NOMO-1 treated with DMSO at 0.1 percent for 48 hours (cell line): ENCODE results near the gene KIAA1328.

ENCODE experiments used
- DNase-seq: peaks from one replicate; lab custom pipeline; 2025; ENCODE audit not compliant: unreplicated experiment; lab: John Stamatoyannopoulos, UW

KIAA1328 gene

DNA sequence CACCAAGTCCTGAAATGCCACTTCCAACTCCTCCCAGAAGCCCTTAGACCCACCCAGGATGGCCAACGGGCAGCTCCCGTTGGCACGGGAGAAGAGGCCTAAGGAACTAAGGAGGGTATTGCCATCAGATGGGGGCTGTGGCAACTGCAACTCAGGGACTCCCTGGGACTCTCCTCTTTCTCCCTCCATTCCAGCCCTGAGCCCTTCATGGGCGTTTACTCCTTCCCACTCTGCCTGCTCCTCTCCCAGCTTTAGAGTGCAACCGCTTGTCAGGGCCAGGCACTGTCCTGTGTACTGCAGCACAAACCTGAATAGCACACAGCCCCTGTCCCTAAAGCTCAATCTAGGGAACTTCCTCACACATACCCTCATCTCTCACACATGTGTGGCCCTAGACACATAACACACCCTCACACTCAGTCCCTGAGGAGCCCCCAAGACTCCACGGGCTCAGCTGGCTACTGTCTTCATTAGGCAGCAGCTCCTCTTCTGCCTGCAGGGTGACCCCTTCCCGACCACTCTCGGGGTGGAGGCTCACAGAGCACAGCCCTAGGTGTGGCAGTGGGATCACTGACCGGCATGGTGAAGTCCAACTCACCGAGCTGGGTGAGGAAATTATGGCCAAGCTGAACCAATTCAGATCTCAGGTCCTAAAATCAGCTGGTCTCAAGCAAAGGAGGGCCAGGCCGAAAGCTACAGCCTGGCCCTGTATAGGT, 420.4 kb downstream of the KIAA1328 start:
- no peak for DNase-seq

DNA sequence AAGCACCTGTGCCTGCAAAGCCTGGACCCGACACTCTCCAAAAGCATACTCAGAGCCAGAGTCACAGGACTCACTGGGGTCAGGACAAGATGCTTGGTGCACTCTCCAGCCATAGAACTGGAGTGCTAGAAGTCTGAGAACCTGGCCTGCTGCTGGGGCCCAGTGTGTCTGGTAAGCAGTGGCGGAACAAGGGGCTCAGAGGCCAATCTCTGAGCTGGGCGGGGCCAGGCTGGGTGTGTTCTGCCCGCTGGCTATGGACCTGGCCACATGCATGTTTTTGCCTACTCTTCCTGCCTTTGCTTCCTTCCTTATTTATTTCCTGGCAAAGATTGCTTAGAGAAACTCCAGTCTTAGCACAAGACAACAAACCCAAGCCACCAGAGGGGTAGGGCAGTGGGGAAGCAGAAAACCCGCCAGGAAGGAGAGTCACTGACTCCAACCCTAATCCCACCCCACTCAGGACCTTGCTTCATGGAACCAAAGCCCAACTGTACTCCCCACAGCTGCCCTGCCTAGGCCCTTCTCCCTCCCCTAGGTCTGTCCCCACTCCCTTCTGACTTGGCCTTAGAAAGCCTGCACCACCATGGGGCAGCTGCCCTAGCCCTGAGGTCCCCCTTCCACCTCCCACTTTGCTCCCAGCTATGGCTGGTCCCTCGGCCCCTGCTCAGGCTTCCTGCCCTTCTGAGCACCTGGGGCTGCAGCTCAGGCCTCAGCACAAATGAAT, 421.1 kb downstream of the KIAA1328 start:
- DNase-seq, result no peak

DNA sequence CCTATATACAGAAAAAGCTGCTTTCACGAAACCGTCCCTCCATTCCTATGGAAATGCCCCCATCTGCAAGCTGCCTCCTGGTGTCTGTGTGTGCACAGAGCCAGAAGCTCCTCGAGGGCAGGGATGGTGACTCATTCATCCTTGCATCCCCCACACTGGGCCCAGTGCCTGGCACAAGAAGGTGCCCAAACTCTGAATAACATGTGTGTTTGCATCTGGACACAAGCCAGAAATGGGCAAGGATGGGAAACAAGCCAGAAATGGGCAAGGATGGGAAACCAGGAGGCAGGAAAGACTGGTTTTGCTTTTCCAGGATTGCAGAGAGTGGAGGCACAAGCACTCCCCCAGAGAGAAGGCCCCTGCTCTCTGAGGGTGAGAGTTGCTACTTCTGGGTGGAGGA, 422.8 kb downstream of the KIAA1328 start:
- no peak for DNase-seq

DNA sequence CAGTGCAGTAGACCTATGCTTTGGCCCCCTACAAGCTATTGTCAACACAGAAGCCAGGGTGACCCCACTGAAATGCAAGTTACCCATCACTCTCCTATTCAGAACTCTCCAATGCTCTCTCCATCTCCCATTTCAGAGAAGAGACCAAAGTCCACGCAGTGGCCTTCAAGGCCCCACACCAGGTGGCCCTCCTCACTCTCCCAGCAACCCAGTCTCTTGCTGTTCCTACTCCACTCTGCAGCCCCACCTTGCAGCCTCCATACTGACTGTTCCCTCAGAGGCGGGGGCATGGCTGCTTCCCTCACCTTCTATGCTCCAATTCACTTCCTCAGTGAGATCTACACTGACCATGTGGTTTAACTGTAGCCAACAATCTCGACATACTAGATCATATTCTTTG, 423.4 kb downstream of the KIAA1328 start:
- DNase-seq, result no peak

DNA sequence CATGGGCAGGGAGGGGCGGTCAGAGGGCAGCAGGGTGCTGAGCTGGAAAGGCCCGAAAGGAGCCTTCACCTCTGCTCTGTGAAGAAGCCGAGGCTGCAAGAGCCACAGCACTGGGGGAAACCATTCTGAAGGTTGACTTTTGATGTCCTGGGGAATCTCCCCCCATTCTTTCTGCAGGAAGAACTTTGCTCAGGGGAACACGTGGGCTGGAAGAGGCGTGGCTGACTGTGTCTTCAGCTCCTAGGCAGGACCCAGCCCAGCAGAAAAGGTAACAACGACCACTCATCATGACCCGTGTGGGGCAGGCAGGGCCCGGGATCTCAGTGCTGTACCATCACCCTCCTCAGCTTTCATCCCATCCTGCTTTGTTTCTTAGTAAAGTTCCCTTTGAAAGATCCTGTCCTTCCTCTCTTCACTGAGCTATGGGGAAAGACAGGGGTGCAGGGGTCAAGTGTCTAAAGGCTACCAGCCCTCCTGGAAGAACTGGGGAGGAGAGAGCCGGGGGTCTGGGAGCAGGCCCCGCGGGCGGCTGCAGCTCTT, 424.0 kb downstream of the KIAA1328 start:
- no peak for DNase-seq

DNA sequence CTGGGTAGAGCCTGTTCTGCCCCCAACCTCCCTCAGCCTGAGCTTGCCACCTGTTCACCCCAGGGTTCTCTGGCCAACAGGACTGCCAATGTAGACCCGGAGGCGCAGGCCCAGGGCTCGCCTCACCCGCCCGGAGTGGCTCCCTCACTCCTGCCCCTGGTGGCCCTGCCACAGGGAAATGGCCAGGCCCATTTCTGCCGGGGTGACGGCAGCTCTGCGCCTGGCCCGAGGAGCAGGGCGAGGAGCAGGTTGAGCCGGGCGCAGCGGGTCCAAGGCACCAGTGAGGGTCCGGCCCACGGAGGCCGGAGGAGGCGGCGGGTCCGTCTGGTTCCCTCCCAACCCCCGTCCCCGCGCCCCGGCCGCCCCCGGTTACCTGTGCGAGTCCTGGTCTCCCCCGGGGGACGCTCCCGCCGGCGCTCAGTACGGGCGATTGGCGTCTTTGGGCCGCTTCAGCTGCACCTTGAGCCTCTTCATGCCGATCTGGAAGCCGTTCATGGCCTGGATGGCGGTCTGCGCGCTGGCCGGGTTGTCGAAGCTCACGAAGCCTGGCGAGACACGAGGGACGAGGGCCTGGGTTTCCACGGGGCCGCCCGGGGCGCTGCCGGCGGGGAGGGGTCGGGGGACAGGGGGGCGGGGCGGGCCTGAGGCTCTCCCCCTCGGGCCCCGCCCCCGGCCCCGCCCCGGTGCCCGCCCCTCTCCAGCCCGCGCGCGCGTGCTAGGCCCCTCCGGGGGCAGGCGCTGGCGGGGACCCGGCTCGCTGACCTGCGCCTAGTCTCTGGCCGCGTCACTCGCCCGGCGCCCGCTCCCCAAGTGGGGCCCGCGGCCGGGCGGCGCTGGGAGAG, 424.7 kb downstream of the KIAA1328 start:
- DNase-seq, result no peak

DNA sequence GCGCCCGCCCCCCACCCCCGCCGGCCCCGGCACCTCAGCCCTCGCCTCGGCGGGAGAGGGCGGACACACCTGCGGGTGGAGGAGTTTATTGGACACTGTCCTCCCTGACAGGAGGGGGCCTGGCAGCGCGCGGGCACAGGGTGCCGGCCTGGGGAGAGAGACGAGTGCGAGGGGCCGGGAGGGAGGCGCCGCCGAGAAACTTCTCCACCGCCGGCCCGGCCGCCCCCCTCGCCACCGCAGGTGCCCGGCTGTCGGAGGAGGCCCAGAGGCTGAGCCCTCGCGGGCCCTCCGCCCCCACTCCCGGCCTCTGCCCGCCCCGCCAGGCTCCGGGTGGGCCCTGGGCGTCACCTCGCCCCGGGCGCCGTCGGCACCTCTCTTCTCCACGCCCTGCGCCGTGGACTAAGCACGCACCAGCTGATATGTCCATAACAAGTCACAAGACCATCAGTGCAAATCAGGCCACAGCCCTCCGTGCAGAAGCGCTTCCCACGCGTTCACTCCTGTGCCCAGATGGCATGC, 425.4 kb downstream of the KIAA1328 start:
- DNase-seq, result no peak

DNA sequence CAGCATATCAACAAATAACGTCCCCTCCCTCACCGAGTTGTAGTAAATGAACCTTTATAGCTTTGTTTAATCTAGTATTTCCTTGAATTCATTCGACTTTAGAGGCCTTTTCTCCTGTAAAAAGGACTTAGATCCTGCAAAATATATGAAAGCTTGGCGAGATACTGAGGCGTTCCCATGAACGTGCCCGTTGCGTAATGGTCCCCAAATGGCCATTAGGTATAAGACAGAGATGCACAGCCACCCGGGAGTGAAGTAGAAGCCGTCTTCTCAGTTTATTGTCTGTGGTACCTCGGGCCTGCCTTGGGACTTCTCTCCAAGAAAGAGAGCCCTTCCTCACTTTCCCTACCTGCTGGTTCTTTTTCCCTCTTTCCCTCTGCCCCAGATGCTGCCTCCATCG, 426.0 kb downstream of the KIAA1328 start:
- no peak for DNase-seq

DNA sequence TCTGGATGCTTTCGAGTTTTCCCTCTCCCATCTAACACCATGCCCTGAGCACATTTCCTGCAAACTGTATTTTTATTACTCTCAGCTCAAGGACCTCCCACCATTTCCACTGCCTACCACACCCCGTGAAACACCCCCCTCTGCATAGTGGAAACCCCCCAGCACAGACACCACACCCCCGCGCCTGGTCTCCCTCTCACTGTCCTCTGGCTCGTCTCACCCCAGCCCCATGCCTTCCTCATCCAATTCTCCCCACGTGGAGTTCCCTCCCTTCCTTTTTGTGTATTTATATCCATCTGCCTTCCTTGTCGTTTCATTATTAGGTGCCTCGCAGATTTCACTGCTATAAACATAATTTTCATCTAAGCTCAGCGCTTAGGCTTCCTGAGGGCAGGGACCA, 429.2 kb downstream of the KIAA1328 start:
- no peak for DNase-seq

DNA sequence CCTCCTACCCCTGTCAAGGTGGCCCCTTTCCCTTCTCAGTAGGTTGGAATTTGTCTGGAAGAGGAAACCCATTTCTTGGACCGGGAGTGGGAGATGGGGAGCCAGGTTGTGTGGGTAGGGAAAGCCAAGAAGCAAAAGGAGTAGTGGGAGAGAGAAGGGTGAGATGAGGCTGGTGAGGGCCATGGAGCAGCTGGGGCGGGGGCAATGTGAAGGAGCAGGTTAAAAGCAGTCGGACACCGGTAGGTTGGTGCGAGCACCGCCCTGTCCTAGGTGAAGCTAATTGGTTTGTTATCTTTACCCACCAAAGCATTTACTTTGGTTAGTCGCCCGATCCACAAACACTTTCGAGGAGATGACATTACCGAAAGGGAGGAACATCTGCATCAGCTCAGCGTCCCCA, 429.9 kb downstream of the KIAA1328 start:
- DNase-seq, result no peak

DNA sequence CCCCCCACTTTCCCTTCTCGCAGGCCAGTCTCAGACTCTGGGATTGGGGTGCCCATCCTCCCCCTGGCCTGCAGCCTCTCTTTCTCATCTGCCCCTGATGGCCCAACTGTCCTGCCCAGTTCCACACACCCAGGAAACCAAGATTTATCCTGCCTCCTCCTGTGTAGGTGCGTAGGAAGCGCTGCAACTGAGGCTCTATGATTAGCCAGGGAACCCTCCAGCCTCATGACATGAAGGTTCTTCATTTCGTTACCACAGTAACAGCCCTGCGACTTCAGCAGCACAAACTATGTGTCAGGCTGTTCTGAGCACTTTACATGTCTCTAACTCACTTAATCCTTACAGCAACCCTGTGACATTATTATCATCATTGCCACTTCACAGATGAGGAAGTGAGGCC, 430.8 kb downstream of the KIAA1328 start:
- no peak for DNase-seq

DNA sequence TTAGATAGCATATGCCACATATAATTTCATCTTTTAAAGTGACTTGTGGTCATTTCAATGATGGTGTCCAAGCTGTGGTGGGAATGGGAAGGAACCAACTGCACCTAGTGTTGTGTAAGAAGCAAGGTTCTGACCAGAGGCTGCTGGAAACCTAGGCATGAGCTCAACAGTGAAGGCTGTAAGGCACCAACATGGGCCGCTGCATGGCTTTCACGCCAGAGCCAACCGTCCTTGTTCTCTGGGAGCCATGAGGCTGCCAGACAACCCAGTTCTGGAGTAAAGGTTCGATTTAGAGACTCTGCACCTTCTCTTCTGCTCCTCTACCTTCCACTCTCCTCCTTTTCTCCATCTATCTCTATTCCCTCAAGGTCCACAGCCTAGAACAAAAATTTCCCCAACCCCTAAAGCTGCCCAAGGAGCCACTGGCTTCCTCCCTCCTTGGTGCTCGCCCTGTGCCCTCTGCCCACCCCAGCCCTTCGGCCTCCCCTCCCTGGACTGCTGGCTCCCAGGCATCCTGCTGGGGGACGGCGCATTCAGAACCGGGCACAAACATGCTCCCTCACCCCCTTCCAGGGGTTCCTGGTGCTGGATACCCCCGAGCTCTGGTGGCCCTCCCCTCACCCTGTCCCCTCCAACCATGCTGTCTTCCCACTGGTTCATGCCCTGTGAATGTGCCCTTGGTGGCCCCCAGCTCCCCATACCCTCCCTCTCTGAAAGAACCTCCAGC, 431.6 kb downstream of the KIAA1328 start:
- no peak for DNase-seq

DNA sequence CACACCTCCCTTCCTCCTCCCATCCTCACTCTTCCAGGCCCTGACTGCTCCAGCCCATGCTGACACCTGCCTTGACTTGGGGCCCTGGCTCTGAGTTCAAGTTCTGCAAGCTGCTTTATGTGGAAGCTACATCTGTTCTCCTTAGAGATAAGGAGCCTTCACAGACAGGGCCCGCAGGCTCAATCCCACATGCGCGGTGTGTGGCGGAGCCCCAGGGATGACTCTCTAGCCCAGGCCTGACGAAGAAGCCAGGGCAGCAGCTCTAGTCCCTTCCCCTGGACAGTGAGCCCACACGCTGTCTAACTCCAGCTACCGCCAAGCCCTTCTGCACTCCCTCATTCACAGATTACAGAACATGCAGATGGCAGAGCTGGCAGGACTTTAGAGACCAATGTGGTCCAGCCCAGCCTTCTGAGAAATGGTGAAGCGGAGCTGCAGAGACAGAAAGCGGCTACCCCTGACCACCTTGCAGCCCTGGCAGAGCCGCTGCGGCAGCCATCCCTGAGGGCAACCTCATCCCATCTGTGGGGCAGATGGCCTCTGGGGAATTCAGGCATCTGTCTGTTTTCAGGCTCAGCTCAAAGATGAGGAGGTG, 432.4 kb downstream of the KIAA1328 start:
- DNase-seq, result no peak

DNA sequence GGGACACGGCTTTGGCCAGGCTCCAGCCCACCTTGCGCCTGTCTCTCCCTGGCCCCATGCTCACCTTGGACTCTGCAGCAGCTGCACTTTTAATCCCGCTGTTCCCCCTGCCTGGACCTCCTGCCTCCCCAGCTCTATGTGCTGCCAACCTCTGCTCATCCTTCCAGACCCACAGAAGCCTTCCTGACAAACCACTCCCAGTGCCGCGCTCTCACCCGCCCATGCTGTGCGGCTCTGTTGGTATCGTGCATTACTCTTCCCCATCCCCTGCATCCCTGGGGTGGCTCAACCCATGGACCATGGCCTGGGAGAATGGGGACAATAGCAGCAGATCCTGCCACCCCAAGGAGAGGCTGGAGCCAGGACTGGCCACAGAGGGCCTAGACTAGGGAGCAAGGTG, 433.1 kb downstream of the KIAA1328 start:
- no peak for DNase-seq

DNA sequence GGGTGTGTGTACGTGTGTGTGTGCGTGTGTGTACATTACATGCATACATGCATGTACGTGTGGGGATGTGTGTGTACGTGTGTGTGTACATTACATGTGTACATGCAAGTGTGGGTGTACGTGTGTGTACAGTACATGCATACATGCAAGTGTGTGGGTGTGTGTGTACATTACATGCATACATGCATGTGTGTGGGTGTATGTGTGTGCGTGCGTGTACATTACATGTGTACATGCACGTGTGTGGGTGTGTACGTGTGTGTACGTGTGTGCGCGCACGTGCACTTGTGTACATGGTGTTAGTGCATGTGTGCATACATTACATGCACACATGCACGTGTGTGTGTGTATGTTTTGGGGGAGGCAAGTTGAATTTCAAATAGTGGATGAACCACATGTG, 436.0 kb downstream of the KIAA1328 start:
- DNase-seq, result no peak

DNA sequence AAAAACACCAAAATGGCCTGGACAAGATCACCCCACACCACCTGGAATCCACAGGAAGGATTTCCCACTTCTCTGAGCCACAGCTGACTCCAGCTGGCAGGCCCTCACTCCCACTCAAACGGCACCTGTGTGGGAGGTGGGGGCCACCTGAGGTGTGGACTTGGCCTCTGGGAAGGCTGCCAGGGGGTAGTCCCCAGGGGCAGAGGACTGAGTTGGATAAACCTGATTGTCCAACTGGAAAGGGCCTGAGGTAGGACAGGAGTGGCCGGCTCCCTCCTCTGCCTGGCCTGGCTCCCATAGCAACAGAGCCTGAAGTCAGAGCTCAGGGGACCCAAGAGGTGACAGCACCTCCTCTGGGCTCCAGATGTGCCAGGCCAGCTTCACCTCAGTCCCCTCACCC, 436.5 kb downstream of the KIAA1328 start:
- no peak for DNase-seq

DNA sequence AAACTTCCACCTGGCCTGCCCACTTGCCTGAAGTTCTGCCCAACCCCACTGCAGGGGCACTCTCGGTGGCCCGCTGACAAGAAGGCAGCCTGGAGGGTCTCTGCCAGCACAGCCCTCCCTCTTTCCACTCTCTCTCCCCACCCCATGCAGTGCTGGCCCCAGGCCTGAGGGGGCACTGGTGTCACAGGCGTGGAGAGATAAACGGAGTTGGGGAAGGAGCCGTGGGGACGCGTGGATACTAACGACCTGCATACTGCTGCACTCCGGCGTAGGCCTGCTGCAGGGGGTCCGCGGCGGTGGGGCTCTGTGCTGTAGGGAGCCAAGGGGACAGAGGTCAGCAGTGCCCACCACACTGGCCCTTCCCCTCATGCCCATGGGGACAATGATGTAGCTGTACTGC, 437.4 kb downstream of the KIAA1328 start:
- DNase-seq, result no peak

DNA sequence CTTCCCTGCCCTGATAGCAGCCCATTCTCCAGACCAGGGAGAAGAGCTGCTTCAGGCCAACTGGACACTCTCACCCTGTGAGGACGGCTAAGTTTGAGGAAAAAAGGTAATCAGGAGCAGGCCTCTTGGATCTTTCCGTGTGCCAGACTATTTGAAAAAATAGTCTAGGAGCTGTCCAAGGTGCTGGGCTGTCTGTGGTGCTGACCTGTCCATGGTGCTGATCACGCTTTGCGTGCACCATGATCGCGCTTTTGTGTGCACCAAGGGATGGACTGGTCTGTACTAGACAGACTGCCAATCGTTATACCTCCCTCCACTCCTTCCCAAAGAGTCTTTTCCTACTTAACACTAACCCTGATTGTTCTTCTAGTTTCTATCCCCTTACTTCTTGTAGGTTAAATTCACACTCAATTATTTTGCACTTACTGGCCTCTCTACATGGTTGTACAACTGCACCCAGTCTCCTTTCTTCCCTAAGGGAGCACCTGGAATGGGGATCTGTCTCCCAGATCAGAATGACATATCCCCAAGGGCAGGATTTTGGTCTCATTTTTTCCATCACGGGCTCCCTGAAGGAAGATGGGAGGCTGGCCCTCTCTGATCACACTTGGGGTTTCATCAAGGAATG, 441.2 kb downstream of the KIAA1328 start:
- DNase-seq, result peak; percentile 23

DNA sequence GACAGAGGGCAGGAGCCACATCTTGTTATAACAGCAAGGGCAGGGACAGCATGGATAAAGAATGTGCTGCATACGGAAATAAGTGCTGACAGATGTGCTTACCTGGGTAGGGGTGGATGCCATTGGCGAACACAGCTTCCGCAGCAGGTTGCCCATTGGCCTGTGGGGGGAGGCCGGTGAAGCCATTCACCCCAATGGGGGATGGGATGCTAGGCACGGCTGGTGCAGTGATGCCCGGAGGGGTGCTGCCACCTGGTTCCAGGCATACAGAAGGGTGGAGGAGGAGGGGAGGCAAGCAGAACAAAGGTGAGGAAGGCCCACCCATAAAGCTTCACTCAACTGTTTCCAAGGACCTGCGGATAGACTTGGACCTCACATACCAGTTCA, 441.7 kb downstream of the KIAA1328 start:
- DNase-seq, result no peak

DNA sequence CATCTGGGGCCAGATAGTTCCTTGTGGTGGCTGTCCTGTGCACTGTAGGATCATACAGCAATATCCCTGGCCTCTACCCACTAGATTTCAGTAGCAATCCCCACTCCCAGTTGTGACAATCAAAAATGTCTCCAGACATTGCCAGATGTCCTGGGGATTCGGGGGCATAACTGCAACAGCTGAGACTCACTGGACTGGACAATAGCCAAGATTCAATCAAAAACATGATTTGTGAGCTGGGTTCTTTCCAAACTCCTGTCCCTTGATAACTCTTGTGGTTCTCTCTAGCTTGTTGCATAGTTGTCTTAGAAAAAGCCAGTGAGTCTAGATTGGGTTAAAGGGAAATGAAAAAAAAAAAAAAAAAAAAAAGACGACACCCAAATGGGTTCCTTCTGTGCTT, 443.3 kb downstream of the KIAA1328 start:
- no peak for DNase-seq
